HL-60 (cell line): ENCODE measurements around the gene IGF1.

Experiments
- DNase-seq, 2 experiments: peaks; one replicate each; pipeline ENCODE4 v3.0.0-alpha.2; 2010 to 2020; ENCODE audit warnings: low read depth in 1 of 2, low spot score in 1 of 2
- H3K27ac ChIP-seq: fragments of 250-450 bp; sonication (Bioruptor Pico); replicated peaks from 2 replicates; pipeline ENCODE4 v1.5.1; 2020; ENCODE audit warnings: mild to moderate bottlenecking, moderate library complexity
- H3K27me3 ChIP-seq: fragments of 250-450 bp; sonication (Bioruptor Pico); 2 replicates; pipeline ENCODE4 v1.5.1; 2021; ENCODE audit warnings: mild to moderate bottlenecking, moderate library complexity; ENCODE audit not compliant: insufficient read depth, poor library complexity, severe bottlenecking
- H3K4me3 ChIP-seq: replicated peaks from 2 replicates; pipeline ENCODE4 v1.5.1; 2011; ENCODE audit warnings: mild to moderate bottlenecking, control low read depth, low read length; ENCODE audit not compliant: insufficient read depth
- GABPA ChIP-seq: IDR thresholded peaks from 2 replicates; pipeline ENCODE4 v1.6.1; 2012; ENCODE audit warnings: low read depth
- POLR2AphosphoS5 ChIP-seq: IDR thresholded peaks from 2 replicates; pipeline ENCODE4 v1.6.1; 2012; ENCODE audit warnings: low read depth
- SPI1 ChIP-seq: IDR thresholded peaks from 2 replicates; pipeline ENCODE4 v1.6.1; 2012; ENCODE audit warnings: low read depth, mild to moderate bottlenecking, borderline replicate concordance
- TF ChIP-seq, protein P1 (sequence below): IDR thresholded peaks from 2 replicates; pipeline ENCODE4 v1.6.1; 2012; ENCODE audit warnings: low read depth; ENCODE audit not compliant: insufficient replicate concordance
- TF ChIP-seq, protein P2 (sequence below): IDR thresholded peaks from one replicate; pipeline ENCODE4 v1.5.1; 2011; ENCODE audit warnings: low read length, control low read depth, inconsistent platforms; ENCODE audit not compliant: insufficient read depth

Gene IGF1

DNA sequence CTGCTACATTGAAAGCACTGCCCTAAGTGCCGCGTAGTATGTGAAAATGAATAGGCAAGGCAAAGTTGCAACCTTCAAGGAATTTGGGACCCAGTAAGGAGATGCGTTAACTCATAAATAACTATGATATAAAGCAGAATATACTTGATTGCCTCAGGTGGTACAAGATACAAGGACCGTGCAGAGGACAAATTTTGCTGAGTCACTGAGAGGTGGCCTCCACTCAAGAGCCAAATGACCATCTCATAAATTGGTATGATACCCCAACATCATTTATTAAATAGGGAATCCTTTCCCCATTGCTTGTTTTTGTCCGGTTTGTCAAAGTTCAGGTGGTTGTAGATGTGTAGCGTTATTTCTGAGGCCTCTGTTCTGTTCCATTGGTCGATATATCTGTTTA is 35.7 kb downstream of the IGF1 start:
- H3K4me3 ChIP-seq: no peak overlapping the region
- no peaks in the 10 kb centered on the region for H3K27me3 ChIP-seq
- TF ChIP-seq POLR2AphosphoS5 (no peak), SPI1 (no peak), GABPA (no peak)
- TF ChIP-seq, protein P1, sequence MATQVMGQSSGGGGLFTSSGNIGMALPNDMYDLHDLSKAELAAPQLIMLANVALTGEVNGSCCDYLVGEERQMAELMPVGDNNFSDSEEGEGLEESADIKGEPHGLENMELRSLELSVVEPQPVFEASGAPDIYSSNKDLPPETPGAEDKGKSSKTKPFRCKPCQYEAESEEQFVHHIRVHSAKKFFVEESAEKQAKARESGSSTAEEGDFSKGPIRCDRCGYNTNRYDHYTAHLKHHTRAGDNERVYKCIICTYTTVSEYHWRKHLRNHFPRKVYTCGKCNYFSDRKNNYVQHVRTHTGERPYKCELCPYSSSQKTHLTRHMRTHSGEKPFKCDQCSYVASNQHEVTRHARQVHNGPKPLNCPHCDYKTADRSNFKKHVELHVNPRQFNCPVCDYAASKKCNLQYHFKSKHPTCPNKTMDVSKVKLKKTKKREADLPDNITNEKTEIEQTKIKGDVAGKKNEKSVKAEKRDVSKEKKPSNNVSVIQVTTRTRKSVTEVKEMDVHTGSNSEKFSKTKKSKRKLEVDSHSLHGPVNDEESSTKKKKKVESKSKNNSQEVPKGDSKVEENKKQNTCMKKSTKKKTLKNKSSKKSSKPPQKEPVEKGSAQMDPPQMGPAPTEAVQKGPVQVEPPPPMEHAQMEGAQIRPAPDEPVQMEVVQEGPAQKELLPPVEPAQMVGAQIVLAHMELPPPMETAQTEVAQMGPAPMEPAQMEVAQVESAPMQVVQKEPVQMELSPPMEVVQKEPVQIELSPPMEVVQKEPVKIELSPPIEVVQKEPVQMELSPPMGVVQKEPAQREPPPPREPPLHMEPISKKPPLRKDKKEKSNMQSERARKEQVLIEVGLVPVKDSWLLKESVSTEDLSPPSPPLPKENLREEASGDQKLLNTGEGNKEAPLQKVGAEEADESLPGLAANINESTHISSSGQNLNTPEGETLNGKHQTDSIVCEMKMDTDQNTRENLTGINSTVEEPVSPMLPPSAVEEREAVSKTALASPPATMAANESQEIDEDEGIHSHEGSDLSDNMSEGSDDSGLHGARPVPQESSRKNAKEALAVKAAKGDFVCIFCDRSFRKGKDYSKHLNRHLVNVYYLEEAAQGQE: no peak
- TF ChIP-seq, protein P2, sequence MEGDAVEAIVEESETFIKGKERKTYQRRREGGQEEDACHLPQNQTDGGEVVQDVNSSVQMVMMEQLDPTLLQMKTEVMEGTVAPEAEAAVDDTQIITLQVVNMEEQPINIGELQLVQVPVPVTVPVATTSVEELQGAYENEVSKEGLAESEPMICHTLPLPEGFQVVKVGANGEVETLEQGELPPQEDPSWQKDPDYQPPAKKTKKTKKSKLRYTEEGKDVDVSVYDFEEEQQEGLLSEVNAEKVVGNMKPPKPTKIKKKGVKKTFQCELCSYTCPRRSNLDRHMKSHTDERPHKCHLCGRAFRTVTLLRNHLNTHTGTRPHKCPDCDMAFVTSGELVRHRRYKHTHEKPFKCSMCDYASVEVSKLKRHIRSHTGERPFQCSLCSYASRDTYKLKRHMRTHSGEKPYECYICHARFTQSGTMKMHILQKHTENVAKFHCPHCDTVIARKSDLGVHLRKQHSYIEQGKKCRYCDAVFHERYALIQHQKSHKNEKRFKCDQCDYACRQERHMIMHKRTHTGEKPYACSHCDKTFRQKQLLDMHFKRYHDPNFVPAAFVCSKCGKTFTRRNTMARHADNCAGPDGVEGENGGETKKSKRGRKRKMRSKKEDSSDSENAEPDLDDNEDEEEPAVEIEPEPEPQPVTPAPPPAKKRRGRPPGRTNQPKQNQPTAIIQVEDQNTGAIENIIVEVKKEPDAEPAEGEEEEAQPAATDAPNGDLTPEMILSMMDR: no peak
- DNase-seq: no peak
- no peak overlapping the region for H3K27ac ChIP-seq

DNA sequence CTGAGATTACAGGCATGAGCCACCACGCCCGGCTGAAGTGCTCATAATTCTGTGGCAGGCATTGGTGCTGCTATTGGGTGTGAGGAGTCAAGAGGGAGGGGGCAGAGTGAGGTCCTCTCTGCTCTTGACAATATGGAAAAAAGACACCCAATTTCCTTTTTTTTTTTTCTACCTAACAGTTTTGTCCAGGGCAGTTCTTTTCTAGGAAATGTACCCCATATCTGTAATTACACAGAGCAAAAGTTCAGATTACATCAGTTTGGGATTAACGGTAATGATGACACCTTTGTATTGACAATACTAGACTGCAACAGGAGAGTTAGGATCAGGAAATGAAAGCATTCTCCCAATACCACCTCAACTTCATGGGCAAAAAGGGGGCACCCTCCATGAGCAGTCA is 36.3 kb downstream of the IGF1 start:
- TF ChIP-seq GABPA (no peak), POLR2AphosphoS5 (no peak), SPI1 (no peak)
- TF ChIP-seq, protein P1: no peak
- TF ChIP-seq, protein P2: no peak
- no peak overlapping the region for H3K4me3 ChIP-seq
- DNase-seq: no peak
- H3K27me3 ChIP-seq: no peaks in the 10 kb centered on the region
- no peak overlapping the region for H3K27ac ChIP-seq

DNA sequence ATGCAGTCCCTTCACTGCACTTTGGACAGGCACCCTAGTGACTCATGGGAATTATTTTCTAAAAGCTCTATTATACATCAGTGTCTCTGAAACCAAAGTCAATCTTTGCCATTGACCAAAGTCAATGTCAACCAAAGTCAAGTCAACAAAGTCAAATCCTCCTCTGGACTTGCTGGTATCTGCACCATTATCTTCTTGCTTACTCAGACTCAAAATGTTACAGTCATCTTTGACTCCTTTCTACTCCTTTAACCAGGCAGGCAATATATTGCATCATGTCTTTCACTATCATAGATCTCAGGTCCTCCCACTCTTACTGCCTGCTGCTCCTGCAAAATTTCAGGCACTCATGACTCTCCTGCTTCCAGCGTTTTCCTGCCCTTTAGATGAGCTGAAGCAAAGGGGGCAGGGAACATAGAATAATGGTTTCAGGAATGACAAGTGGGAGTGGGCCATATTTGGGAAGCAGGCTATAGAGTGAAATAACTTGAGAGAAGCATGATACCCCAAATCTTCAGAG is 39.2 kb downstream of the IGF1 start:
- no peaks in the 10 kb centered on the region for H3K27me3 ChIP-seq
- H3K27ac ChIP-seq: no peak overlapping the region
- DNase-seq: peak in 1 of 2 experiments; percentile 12
- H3K4me3 ChIP-seq: no peak overlapping the region
- TF ChIP-seq, protein P1: no peak
- TF ChIP-seq GABPA: no peak
